DMS114 treated with DMSO at 0.1 percent for 48 hours (cell line): ENCODE data around the gene CYFIP1.

Source experiments
- DNase-seq: peaks from one replicate; lab custom pipeline; 2025; ENCODE audit not compliant: unreplicated experiment; lab: John Stamatoyannopoulos, UW

The CYFIP1 gene

DNA sequence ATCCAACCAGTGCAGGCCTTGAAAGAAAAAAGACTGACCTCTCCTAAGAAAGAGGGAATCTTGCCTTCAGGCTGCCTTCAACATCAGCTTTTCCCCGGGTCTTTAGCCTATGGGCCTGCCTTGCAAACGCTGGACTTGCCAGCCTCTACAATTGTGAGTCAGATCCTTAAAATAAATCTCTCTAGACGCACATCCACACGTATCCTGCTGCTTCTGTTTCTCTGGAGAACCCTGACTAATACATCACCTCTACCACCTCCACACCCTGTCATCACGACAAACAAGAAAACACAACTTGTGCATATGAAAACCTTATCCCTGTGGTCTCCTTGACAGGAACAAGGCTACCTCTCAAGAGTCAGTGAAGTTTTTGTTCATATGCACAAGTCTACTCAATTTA lies 11.8 kb downstream of the CYFIP1 start:
- DNase-seq: no peak

DNA sequence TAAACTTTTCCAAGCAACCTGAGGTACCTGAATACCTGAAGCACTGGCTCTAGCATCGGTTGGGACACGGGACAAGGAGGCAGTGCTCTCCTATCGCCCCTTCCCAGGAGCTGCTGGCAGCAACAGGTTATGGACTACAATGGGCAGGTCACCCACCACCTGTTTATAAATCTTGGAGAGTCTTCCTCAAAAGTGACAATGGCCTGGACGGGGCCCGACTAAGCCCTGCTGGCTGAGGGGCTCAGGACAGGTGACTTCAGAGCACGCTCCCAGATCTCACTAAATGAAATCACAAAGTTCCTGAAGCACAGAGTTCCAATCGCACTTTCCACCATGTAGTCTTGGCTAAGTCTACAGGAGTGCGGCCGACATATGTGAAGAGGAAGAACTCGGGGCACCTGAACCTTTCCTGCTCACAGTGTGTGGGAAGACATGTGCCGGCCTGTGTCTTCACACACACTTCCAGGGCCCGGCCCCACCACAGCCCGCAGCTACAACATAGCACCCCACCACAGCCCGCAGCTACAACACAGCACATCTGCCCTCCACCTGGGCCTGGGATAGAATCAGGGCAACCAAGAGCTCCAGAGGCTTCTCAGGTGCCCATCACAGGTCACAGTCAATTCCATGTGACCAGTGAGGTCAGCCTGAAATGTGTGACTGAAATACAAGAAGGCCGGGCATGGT lies 12.9 kb downstream of the CYFIP1 start:
- no peak for DNase-seq

DNA sequence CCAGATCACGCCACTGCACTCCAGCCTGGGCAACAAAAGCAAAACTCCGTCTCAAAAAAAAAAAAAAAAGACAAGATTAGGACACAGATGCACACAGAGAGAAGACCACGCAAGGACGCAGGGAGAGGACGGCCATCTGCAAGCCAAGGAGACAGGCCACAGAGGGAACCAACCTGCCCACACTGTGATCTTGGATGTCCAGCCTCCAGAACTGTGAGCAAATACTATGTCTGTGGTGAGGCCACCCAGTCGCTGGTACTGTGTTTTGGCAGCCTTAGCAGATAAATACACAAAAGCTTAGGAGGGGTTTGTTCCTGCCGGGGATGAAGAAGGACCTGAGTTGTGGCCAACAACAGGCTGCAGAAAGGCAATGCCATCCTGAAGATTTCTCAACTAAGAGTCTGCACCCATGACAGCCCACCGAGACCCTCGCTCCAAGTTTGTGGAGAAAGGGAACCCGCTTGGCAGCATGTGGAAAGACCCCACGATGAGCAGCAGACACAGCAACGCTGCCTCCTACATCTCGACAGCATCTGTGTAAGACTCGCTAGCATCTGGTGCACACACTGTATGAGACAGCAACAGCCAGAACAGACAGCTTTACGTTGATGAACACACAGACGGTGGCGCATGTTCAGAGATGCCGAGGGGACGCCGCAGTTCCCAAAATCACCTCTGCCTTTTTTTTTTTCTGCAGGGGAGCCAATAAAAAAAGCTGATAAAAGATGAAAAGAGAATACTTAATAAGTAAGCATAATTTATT lies 13.7 kb downstream of the CYFIP1 start:
- no peak for DNase-seq

DNA sequence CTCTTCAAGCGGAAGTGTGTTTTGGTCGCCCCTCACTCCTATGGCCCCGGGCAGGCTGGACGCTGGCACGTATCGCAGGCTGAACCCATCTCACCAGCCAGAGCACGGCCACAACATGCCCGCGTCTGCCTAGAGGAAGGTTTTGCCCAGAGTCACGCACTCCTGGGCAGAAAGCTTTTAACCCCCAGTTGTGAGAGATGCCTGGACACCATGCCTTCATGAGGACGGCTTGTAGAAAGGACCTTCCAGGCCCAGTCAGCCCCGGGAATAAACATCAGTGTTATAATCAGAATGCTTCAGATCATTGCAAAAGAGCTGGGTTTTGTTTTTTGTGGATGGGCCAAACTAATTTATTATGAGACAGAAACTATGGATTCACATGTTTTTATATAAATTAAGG lies 16.5 kb downstream of the CYFIP1 start:
- DNase-seq: no peak

DNA sequence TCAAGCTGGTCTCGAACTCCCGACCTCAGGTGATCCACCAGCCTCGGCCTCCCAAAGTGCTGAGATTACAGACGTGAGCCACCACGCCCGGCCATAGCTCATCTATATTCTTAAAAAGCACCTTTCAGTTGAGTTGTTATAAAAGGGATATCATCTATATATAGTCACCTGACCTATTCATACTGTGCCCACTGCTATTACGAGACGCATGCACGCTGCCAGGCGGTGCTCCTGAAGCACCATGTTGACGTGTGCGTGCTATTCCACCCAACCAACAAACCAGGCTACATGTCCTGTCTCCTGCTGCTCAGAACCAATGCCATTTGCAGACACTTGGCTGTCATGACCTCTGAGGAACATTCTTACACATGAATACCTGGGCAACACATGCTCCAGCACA lies 17.6 kb downstream of the CYFIP1 start:
- no peak for DNase-seq

DNA sequence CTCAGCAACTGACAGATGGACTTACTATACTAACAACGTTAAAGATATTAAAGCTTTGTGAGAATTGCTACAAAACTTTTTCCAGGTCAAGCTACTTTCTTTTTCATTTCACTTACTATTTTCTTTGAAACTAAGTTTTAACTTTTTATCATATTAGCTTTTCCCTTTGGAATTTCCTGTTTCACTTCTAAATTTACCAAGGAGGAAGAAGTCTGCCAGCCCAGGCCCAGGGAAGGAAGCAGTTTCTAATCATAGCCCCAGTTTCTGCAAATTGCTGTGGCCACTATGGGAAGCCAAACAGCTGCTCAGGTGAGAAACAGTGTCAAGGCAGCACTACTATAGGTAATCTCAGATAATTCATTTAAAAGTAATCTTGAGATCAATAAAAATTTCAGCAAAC lies 18.4 kb downstream of the CYFIP1 start:
- no peak for DNase-seq

DNA sequence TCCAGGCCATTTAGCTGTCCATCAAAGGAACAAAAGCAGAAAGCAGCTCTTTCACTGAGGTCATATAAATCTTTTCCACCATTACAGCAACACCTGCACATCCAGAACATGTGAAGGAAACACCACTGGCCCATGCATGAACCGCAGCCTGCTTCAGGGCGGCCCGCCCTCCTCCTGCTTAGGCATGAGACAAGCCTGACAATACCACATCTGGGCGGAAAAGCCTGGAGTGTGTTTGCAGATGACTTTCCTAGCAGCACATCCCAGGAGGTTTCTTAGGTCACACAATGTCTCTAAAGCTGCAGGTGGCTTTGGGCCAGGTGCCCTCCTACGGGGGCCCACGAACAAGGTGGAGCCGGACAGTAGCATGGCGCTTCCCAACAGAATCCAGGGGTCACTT lies 19.6 kb downstream of the CYFIP1 start:
- DNase-seq: no peak

DNA sequence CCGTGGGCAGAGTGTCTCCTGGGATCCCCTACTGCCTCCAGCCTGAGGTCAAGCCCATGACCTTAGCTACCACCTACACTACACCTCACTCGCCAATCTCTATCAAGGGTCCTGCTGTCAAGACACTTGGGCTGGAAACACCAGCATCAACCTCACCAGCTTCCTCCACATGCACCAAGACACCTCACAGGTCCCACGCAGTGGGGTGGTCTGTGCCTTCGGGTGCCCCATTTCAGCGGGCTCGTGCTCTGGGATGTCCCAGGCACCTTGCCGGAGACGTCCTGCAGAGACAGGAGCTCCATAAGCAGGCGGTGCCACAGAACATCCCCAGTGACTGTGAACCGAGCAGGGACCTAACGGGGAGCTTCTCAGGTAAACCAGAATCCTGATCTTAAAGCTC lies 20.0 kb downstream of the CYFIP1 start:
- DNase-seq: no peak

DNA sequence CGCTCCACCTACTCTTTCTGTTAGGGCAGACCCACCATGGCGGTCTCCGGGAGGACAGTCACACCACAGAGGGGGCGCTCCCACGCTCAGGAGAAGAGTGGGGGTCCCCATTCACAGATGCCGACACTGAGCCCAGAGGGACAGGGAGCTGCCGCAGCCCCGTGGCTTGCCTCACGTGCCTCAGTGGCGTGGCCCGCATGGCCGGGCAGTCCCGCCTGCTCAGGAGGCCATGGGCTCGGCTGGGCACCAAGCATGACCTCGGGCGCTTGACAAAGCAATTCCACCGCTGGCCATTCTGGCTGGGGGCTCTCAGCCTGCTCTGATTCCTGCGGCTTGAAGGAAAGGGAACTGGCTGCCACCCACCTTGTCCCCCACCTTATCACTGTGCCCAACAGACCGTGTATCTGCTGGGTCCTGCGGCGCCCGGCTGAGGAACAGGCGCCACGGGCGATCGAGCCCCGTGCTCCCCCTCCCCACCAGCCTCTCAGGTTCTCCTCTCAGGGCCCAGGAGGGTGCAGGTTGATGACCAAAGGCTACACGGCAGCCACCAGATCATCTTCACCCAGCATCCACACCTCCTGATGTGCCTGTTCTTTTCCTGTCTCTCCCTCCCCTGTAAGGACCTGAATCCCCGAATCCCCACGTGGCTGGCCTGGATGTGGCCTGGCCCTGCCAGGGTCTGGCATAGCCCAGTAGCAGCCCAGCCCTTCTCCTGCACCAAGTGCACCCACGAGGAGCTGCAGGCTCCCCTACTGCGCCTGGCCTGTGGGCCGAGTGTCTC lies 20.7 kb downstream of the CYFIP1 start:
- no peak for DNase-seq

DNA sequence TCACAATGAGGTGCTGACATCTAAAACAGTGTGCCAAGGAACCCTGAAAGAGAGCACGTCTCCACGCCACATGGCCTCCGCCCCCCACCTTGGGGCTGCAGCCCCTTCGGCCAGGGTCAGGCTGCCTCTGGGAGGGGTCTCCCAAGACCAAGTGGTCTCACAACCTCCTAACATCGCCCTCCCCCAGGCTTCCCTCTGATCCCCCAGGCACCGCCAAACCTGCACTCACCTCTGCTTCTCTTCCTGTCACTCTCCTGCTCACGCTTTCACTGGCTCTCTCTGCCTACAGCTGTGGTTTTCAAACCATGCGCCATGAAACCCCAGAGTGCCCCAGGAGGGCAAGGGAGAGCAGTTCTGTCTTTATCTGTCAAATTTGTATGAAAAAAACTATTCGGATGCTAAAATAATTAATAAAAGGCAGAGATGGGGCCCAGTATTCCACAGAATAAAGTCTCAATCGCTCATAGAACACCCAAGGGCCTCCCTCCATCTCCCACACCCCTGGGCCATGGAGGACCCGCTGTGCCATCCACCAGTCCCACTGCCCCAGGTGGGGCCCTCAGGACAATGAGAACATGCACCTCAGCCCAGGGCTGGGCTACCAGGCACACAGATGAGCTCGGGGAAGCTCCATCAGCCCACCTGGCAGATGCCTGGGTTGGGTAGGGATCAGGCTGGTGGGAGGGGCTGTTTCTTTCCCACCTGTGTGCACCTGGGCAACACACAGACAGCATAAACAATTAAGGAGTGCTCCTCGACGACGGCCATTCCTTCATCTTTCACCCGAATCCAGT lies 21.5 kb downstream of the CYFIP1 start:
- DNase-seq: no peak

DNA sequence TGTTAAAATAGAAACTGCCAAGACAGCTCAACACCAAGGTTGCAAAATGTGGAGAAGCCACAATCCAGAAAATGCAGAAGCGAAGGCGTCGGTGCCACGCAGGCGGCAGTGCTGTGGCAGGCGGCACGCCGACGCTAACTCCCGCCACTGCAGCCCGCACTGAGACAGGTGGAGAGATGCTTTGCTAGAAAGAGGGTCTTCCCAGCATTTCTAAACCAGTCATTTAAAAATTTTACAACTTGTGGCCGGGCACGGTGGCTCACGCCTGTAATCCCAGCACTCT lies 23.2 kb downstream of the CYFIP1 start:
- DNase-seq: no peak

DNA sequence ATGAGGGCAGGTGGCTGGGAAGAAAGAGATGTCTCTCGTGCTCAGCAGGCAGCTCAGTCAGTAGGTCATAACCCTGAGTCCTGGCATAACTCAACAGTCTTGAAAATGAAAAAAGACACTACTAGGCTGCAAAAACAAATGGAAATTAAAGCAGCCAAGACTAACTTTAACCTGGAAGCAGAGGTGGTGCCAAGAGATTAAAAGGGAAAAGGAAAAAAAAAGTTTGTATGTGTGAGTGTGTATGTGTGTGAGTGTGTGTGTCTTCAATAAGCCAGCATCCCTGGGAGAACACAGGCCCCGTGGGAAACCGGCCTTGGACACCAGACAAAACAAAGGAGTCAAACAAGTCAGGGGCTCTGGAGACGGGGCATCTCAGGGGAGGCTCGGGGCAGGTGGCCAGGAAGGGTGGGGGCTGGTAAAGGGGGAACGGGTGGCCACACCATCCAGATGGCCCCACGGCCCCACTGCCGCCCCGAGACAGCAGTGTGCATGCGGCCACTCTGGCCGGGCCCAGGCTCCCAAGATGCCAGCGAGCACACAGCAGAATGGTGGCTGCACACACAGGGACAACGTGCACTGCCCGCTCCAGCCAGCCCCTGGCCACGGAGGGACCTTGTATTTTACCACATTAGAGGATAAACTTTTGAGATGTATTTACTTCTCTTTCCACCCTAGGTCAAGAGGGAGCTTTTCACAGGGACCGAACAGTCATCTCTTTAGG lies 23.8 kb downstream of the CYFIP1 start:
- no peak for DNase-seq

DNA sequence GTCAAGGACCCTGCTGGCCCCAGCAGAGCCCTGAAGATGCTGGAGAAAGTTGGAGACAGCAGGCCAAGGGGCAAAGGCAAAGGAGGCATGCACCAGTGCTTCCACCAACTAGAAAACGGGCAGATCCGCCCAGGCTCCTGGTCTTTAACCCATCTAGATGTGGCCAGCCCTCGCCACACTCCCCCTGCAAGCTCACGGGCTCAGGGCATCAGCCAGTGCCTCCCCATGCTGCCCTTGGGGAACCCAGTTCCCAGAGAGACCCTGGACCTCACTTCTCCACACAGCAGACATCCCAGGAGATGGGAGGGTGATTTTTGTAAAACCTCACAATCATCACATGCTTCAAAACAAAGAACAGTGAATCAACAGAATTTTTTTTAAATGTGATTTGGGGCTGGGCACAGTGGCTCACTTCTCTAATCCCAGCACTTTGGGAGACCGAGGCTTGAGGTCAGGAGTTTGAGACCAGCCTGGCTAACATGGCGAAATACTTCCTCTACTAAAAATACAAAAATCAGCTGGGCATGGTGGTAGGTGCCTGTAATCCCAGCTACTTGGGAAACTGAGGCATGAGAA lies 24.5 kb downstream of the CYFIP1 start:
- DNase-seq: no peak

DNA sequence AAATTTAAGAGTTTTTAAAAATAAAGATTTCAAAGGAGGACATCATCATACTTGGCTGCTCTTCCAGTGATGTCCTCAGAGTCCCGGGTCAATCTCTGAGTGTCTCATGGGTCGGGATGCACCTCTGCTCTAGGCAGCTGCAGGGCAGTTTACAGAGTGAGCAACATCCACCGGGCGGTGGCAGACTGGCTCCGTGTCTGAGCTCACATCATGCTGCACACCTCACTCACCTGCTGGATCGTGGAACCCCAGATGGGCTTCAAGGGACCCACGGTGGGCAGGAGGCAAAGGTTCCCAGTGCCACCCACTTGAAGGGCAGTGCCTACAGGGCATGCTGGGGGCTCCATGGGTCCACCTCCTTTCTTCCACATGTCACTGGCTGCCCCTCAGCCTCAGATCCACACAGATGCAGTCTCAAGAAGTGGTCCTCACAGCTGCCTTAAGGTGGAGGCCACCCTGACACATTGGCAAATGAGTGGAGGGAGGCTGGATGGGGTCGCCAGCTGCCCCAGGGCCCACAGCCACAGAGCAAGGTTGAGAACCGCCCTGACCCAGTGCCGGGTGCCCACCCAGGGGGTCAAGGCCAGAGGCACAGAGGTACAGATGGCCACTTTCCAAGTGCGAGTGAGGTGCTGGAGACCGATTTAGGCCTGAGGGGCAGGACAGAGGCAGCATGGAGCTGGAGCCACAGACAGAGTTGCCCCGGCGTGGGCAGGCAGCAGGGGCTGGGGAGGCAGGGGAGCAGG lies 25.2 kb downstream of the CYFIP1 start:
- no peak for DNase-seq

DNA sequence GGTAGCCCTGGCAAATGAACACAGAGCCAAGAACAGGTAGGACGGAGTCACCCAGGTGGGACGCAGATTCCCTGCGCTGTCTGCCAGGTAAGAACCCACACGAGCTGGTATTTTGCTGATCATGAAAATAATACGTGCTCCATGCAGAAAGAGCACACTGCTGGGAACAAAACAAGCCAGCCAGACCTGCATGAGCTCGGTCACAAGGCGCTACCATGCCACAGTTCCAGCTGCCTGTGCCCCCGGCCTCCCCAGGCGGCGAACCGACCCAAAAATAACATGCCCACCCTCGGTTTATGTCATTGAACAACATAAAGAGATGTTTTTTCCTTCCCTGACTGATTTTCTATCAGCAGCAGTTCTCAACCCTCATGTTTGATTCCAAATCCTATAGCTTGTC lies 25.8 kb downstream of the CYFIP1 start:
- DNase-seq: no peak

DNA sequence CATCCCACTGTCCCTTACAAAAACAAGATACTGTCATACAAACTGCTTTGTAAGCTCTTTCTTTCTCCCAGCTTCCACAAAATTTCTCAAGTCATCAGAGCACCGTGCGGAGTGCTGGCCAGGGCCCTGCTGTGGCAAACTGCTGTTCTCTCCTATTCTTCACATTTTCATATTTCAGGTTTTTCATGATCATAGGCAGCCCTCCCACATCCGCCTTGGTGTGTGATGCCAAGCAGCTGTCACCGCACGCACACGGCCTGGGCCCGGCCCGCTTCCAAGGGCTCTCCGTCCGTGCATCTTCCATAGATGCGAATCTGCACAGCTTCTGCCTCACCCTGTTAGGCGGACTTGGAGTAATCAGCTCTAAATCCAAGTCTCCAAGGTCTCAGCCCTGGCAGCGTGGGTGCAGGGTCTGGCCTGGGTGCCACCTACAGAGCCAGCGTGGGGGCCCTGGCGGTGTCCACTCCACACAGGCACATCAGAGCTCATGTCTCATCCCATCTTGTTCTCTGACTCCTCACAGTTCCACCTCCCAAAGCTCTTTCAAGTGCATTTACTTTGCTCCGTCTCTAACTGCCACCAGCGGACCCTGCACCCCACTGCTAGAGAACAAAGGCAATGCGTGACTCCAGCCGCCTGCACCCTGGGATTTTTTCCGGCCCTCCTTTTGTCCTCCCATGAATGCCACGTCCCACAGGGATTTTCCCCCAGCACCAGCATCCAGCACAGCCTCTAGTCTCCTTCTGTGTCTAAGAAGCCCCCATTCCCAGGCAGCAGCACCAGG lies 27.2 kb downstream of the CYFIP1 start:
- DNase-seq: no peak

DNA sequence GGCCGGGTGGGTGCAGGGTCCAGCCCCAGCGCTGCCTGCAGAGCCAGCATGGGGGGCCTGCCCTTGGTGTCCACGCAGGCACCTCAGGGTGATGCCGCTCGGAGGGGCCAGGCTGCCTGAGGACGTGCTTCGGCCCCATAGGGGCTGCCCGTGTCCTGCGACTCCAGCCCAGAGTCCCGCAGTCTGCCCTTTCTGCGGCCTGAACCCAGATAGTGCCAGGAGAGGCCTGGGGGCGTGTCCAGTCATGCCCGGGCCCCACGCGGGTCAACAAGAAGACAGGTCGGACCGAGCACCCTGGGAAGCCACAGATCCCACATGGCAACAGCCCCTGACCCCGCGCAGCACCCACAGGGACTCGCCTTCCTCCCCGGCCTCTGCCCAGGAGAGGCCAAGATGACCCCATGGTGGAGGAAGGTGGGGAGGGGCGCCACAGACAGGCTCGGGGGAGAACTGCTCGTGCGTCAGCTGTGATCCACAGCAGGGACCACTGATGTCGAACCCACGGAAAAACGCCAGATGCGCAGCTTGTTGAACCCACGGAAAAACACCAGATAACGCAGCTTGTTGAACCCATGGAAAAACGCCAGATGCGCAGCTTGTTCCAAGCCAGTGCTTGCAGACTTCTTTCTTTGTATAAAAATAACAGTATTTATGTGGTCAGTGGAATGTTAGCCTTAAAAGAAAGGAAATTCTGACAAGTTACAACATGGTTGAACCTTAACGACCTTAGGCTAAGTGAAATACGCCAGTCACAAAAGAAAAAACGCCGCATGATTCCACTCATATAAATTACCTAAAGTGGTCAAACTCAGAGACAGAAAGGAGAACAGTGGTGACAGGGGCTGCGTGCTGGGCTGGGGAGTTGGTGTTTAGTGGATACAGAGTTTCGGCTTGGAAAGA lies 28.5 kb downstream of the CYFIP1 start:
- DNase-seq: no peak

DNA sequence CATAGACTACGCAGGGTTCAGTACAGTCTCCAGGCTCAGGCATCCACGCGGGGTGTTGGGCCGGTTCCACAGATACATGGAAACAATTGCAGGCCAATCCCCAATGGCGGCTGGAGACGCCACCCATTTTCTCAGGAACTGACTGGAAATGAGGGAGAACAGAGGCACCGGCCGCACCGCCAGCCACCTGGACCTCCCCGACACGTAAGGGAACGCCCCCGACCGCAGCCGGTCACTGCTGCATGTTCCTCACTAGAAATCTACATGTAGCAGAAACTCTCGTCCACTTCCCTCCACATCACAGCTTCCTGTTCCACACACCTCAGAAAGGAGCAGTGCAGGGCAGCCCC lies 29.2 kb downstream of the CYFIP1 start:
- DNase-seq: no peak
